Fibroblast of lung (primary cell): ENCODE results near the gene ADAP1. TPM values are rescaled to one million over a fixed set of nuclear protein-coding genes. Genes with fewer than 3 reads are reported as not detected.

ENCODE experiments used
- DNase-seq, 2 donors: peaks; one replicate each; pipeline versions ENCODE4 v3.0.0 to v3.0.0-alpha.2; 2010; ENCODE audit warnings: low read depth in 2 of 2
- H2AFZ ChIP-seq: 2 replicates; pipeline ENCODE4 v1.5.1; 2012; ENCODE audit warnings: low read length, control low read depth, inconsistent platforms
- H3K27ac ChIP-seq: 2 replicates; pipeline ENCODE4 v1.5.1; 2011; ENCODE audit warnings: low read length, control low read depth; ENCODE audit not compliant: insufficient read depth
- H3K27me3 ChIP-seq: 2 replicates; pipeline ENCODE4 v1.5.1; 2011; ENCODE audit warnings: mild to moderate bottlenecking, low read length; ENCODE audit not compliant: control insufficient read depth, insufficient read depth
- H3K36me3 ChIP-seq: 2 replicates; pipeline ENCODE4 v1.5.1; 2011; ENCODE audit warnings: low read length; ENCODE audit not compliant: control insufficient read depth, insufficient read depth
- H3K4me1 ChIP-seq: 2 replicates; pipeline ENCODE4 v1.5.1; 2011; ENCODE audit warnings: low read length; ENCODE audit not compliant: control insufficient read depth, insufficient read depth; ENCODE audit errors: extremely low read depth
- H3K4me2 ChIP-seq: 2 replicates; pipeline ENCODE4 v1.5.1; 2011; ENCODE audit warnings: low read length, control low read depth; ENCODE audit not compliant: insufficient read depth; ENCODE audit errors: extremely low read depth
- H3K4me3 ChIP-seq, 4 experiments: fragments of 200-600 bp in 1 of 4; sonication (generic) in 1 of 4; replicated peaks in 1 of 4; 2 replicates each; pipeline ENCODE4 v1.5.1; 2011 to 2016; ENCODE audit warnings: low read length in 4 of 4, low read depth in 3 of 4, mild to moderate bottlenecking in 3 of 4, control low read depth in 2 of 4, inconsistent platforms in 1 of 4, mixed read lengths in 1 of 4; ENCODE audit not compliant: insufficient read depth in 1 of 4; ENCODE audit errors: control extremely low read depth in 1 of 4
- H3K79me2 ChIP-seq: 2 replicates; pipeline ENCODE4 v1.5.1; 2012; ENCODE audit warnings: mild to moderate bottlenecking, low read length, inconsistent platforms; ENCODE audit not compliant: control insufficient read depth, insufficient read depth
- H3K9ac ChIP-seq: 2 replicates; pipeline ENCODE4 v1.5.1; 2011; ENCODE audit warnings: mild to moderate bottlenecking, low read length, control low read depth; ENCODE audit not compliant: insufficient read depth
- H3K9me3 ChIP-seq: 2 replicates; pipeline ENCODE4 v1.5.1; 2012; ENCODE audit warnings: low read depth, low read length; ENCODE audit not compliant: control insufficient read depth, insufficient read depth
- H4K20me1 ChIP-seq: 2 replicates; pipeline ENCODE4 v1.5.1; 2011; ENCODE audit warnings: low read length; ENCODE audit not compliant: control insufficient read depth, insufficient read depth; ENCODE audit errors: extremely low read depth
- CTCF ChIP-seq, 2 donors: IDR thresholded peaks in 1 of 2; conservative IDR thresholded peaks in 1 of 2; 1 replicate in 1 of 2; 2 replicates in 1 of 2; pipeline ENCODE4 v1.5.1; 2011 to 2012; ENCODE audit warnings: low read length in 2 of 2, control low read depth in 1 of 2, inconsistent platforms in 1 of 2, low read depth in 1 of 2, mild to moderate bottlenecking in 1 of 2
- EZH2 ChIP-seq: IDR thresholded peaks from 2 replicates; pipeline ENCODE4 v1.5.1; 2012; ENCODE audit warnings: low read length, control low read depth, mild to moderate bottlenecking; ENCODE audit errors: missing control alignments
- polyA plus RNA-seq, 2 donors: library from polyadenylated mRNA; depleted of rRNA in 1 of 2; stranded (reverse) in 1 of 2; unstranded in 1 of 2; fragments of >200 nt; gene quantifications; 2 replicates each; pipeline ENCODE4 v1.2.1, GENCODE V29; 2011 to 2012; ENCODE audit warnings: missing spikeins in 1 of 2
- total RNA-seq: library from RNA; depleted of rRNA; stranded (reverse); fragments of >200 nt; gene quantifications from 2 replicates; pipeline ENCODE4 v1.2.1, GENCODE V29; 2014

The ADAP1 gene
- total and polyA plus RNA-seq, 2 donors (not counting 1 experiment from before 2014, with no cell fraction given), result 1.1 to 2.3 TPM

- peaks cover 4% of the 10 kb centered on the region for H3K27me3 ChIP-seq
- H4K20me1 ChIP-seq, result no peaks in the 10 kb centered on the region
- H3K9me3 ChIP-seq, result no peaks in the 10 kb centered on the region
- H3K4me2 ChIP-seq, result no peak overlapping the region
- TF ChIP-seq EZH2, result no peak
- no peak for TF ChIP-seq CTCF (conservative IDR thresholded peaks at IDR 0.05 in 1 of 2, IDR thresholded peaks at IDR 0.05 in 1 of 2; ENCODE audit: low read depth in 1 of 2, low read length in 2 of 2)
- no peak overlapping the region for H3K9ac ChIP-seq
- no peak for DNase-seq
- H3K79me2 ChIP-seq, result no peaks in the 10 kb centered on the region
- H3K27ac ChIP-seq, result no peak overlapping the region
- no peaks in the 10 kb centered on the region for H3K4me1 ChIP-seq
- H3K36me3 ChIP-seq, result peaks cover 5% of the 10 kb centered on the region
- H3K4me3 ChIP-seq, result no peak overlapping the region
- H2AFZ ChIP-seq, result no peak overlapping the region
These were observed 40.3 kb upstream of the ADAP1 start for GRCh38 chr7:994592-995308.

DNA sequence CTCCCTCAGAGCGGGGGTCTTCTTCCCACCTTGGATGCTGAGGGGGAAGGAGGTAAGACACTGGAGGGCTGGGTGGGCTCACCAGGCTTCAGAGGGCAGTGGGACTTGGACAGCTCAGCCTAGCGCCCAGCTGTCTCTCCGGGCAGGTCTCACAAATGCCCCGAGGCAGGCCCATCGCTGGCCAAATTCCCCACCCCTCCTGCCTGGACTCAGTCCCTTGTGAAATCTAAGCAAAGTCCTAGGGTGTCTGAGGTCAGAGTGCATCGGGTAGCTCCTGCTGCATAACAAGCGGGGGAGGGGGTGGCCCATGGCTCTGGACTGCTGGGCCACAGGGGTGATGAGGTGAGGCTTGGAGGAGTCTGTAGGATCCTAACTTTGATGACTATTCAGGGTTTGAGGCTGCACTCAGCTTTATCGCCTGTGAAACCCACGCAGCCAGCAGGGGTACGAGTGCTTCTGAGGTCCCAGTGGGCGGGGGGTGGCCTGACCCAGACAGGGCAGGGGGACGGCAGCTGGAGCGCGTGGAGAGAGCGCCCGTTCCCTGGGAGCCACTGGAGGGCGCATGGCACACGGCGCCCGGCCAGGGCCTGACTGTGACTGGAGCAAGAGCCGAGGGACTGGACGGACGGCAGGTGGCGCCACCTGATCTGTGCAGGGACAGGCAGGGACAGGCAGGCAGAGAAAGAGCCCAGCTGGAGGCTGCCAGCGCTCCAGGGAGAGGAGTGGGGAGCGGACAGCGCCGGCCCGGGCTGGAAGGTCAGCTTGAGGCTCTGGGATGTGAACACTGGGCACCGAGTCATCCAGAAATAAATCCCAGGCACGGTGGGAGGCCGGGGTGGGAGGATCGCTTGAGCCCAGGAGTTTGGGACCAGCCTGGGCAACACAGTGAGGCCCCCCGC is 38.5 kb upstream of the ADAP1 start:
- DNase-seq, result peak; percentile 94 to 95
- peaks cover 4% of the 10 kb centered on the region for H3K27me3 ChIP-seq
- no peak overlapping the region for H2AFZ ChIP-seq
- H3K9ac ChIP-seq, result no peak overlapping the region
- no peak overlapping the region for H3K27ac ChIP-seq
- no peaks in the 10 kb centered on the region for H3K4me1 ChIP-seq
- no peaks in the 10 kb centered on the region for H3K9me3 ChIP-seq
- H3K4me3 ChIP-seq, result no peak overlapping the region
- no peaks in the 10 kb centered on the region for H3K79me2 ChIP-seq
- H3K36me3 ChIP-seq, result peaks cover 5% of the 10 kb centered on the region
- H4K20me1 ChIP-seq, result no peaks in the 10 kb centered on the region
- no peak for TF ChIP-seq EZH2
- TF ChIP-seq CTCF (conservative IDR thresholded peaks at IDR 0.05 in 1 of 2, IDR thresholded peaks at IDR 0.05 in 1 of 2; ENCODE audit: low read depth in 1 of 2, low read length in 2 of 2), result peak; percentile 97 to 99
- H3K4me2 ChIP-seq, result no peak overlapping the region
